CD4-positive, alpha-beta T cell treated with Interleukin-4 for 1 hour (primary cell): ENCODE data around the gene SLC5A1.

Experiments used
- DNase-seq, 2 donors: peaks; one replicate each; pipeline ENCODE4 v3.0.0-alpha.2; 2020 to 2022

Gene SLC5A1

GRCh38 chr22:32052244-32052643 is 9.2 kb downstream of the SLC5A1 start:
- DNase-seq, result no peak

- no peak for DNase-seq
Observed at GRCh38 chr22:32052936-32053791, 10.1 kb downstream of the SLC5A1 start.

- DNase-seq, result no peak
Observed at GRCh38 chr22:32055069-32055468, 12.0 kb downstream of the SLC5A1 start.

GRCh38 chr22:32058656-32059260 is 15.7 kb downstream of the SLC5A1 start:
- DNase-seq, result no peak

GRCh38 chr22:32059426-32059825 is 16.4 kb downstream of the SLC5A1 start:
- DNase-seq, result no peak

GRCh38 chr22:32063701-32064100 is 20.6 kb downstream of the SLC5A1 start:
- no peak for DNase-seq

GRCh38 chr22:32066820-32067219 is 23.8 kb downstream of the SLC5A1 start:
- no peak for DNase-seq

- DNase-seq, result no peak
Observed at GRCh38 chr22:32067613-32068012, 24.6 kb downstream of the SLC5A1 start.

- DNase-seq, result no peak
Observed at GRCh38 chr22:32069579-32070372, 26.7 kb downstream of the SLC5A1 start.

- no peak for DNase-seq
Observed at GRCh38 chr22:32073262-32073661, 30.2 kb downstream of the SLC5A1 start.

- DNase-seq, result no peak
Observed at GRCh38 chr22:32073823-32074380, 30.8 kb downstream of the SLC5A1 start.

GRCh38 chr22:32075997-32076760 is 33.1 kb downstream of the SLC5A1 start:
- no peak for DNase-seq

- no peak for DNase-seq
Observed at GRCh38 chr22:32076761-32077084, 33.7 kb downstream of the SLC5A1 start.

GRCh38 chr22:32077151-32077550 is 34.1 kb downstream of the SLC5A1 start:
- no peak for DNase-seq

GRCh38 chr22:32079130-32080089 is 36.3 kb downstream of the SLC5A1 start:
- DNase-seq, result no peak

GRCh38 chr22:32080904-32081303 is 37.8 kb downstream of the SLC5A1 start:
- peak; percentile 36 to 49 for DNase-seq

GRCh38 chr22:32082331-32082730 is 39.3 kb downstream of the SLC5A1 start:
- DNase-seq, result no peak

- DNase-seq, result no peak
Observed at GRCh38 chr22:32083000-32083399, 39.9 kb downstream of the SLC5A1 start.

GRCh38 chr22:32083814-32084213 is 40.8 kb downstream of the SLC5A1 start:
- no peak for DNase-seq

- DNase-seq, result no peak
Observed at GRCh38 chr22:32088084-32088483, 45.0 kb downstream of the SLC5A1 start.

GRCh38 chr22:32097018-32097417 is 54.0 kb downstream of the SLC5A1 start:
- no peak for DNase-seq
